ENCODE data around the gene MUC7. TPM values are rescaled to one million over a fixed set of nuclear protein-coding genes. Genes with fewer than 3 reads are reported as not detected.
A peak's percentile ranks its signal among the peaks of the same experiment; 100 is the strongest.

MUC7 gene
- total and polyA plus RNA-seq, 2 donors (not counting 1 experiment from before 2014, with no cell fraction given): not detected

GRCh38 chr4:70504733-70505132, 32.7 kb downstream of the MUC7 start:
- H2AFZ ChIP-seq (ENCODE audit: insufficient read depth, low read depth, low read length, poor library complexity, severe bottlenecking): no peak overlapping the region
- WGBS (ENCODE audit: insufficient coverage): no CpG with 5 or more reads among the region's 4 CpGs
- ATAC-seq (ENCODE audit: low read depth) (no peak), DNase-seq (no peak)
- no peak overlapping the region for H3K27ac ChIP-seq (ENCODE audit: low read length in 2 of 2)
- Mint-ChIP-seq H3K9me3 (ENCODE audit: insufficient read depth) (no peaks in the 10 kb centered on the region), H3K27me3 (no peaks in the 10 kb centered on the region), H3K4me1 (no peaks in the 10 kb centered on the region), H3K4me3 (no peak overlapping the region), H3K27ac (no peak overlapping the region)
- H3K4me1 ChIP-seq (ENCODE audit: control insufficient read depth in 2 of 2, insufficient read depth in 2 of 2, low read length in 2 of 2): no peaks in the 10 kb centered on the region
- H4K20me1 ChIP-seq (ENCODE audit: control insufficient read depth, insufficient read depth, low read length, poor library complexity, severe bottlenecking): no peaks in the 10 kb centered on the region
- H3K9me3 ChIP-seq (ENCODE audit: control extremely low read depth in 1 of 3, control insufficient read depth in 2 of 3, insufficient read depth in 1 of 3, low read length in 2 of 3): no peaks in the 10 kb centered on the region
- no peaks in the 10 kb centered on the region for H3K27me3 ChIP-seq (replicated peaks in 1 of 4; ENCODE audit: control extremely low read depth in 1 of 4, control insufficient read depth in 3 of 4, insufficient read depth in 4 of 4, low read length in 3 of 4)
- intact Hi-C loops (cut with micrococcal nuclease): loop anchor here (10.0 kb wide), 1 partner anchor 820 kb away; no protein-coding TSS in a partner anchor
- CTCF ChIA-PET: interaction anchor here (0.6 to 0.7 kb wide), 3 partner anchors 53 to 388 kb away, joined by 3 to 4 read pairs (median 3); no protein-coding TSS in a partner anchor
- H3K36me3 ChIP-seq (replicated peaks in 1 of 2; ENCODE audit: control extremely low read depth in 1 of 2, control insufficient read depth in 1 of 2, extremely low read depth in 1 of 2, insufficient read depth in 2 of 2, low read length in 1 of 2): no peaks in the 10 kb centered on the region
- H3K9ac ChIP-seq (ENCODE audit: low read length): no peak overlapping the region
- POLR2A ChIA-PET: no interaction called here
- TF ChIP-seq EZH2 (IDR thresholded peaks at IDR 0.05; ENCODE audit: borderline replicate concordance, insufficient read depth, low read depth, low read length, poor library complexity, severe bottlenecking) (no peak), CTCF (IDR thresholded peaks at IDR 0.05) (no peak)
- H3K79me2 ChIP-seq (ENCODE audit: control insufficient read depth, insufficient read depth, low read length): no peaks in the 10 kb centered on the region
- no peak overlapping the region for H3K4me3 ChIP-seq (ENCODE audit: control extremely low read depth in 1 of 5, extremely low read depth in 1 of 5, insufficient read depth in 1 of 5, low read depth in 2 of 5, low read length in 4 of 5)
- no peak overlapping the region for H3K4me2 ChIP-seq (replicated peaks; ENCODE audit: low read depth, low read length, poor library complexity, severe bottlenecking)

DNA sequence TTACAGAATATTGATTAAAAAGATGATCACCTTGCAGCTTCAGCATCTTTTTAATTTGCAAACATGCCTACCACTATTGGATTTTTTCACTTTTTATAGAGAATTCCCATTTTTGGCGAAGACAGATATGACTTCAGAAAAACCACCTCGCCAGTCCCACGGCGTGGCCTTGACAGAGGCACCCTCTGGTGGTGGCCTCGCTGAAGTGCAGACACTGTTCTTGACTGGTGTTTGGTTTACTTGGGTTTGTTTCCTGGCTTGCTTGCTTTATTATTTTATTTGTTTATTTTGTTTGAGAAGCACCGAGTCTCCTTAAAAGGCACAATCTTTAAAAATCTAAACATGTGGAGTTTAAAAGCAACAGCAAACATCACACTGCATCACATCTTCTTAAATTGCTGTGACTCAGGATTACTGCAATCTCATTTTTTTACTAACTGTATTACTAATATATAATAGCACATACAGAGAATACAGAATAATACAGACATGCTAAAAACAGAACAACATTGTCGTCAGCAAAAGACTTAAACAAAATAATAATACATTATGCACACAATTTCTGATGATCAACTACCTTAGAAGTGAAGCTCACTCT, 33.3 kb downstream of the MUC7 start:
- Histone ChIP-seq H4K20me1 (ENCODE audit: control insufficient read depth, insufficient read depth, low read length, poor library complexity, severe bottlenecking) (no peaks in the 10 kb centered on the region), H3K9me3 (ENCODE audit: control extremely low read depth in 1 of 3, control insufficient read depth in 2 of 3, insufficient read depth in 1 of 3, low read length in 2 of 3) (no peaks in the 10 kb centered on the region), H2AFZ (ENCODE audit: insufficient read depth, low read depth, low read length, poor library complexity, severe bottlenecking) (no peak overlapping the region), H3K27ac (ENCODE audit: low read length in 2 of 2) (no peak overlapping the region), H3K36me3 (replicated peaks in 1 of 2; ENCODE audit: control extremely low read depth in 1 of 2, control insufficient read depth in 1 of 2, extremely low read depth in 1 of 2, insufficient read depth in 2 of 2, low read length in 1 of 2) (no peaks in the 10 kb centered on the region), H3K4me1 (ENCODE audit: control insufficient read depth in 2 of 2, insufficient read depth in 2 of 2, low read length in 2 of 2) (no peaks in the 10 kb centered on the region), H3K79me2 (ENCODE audit: control insufficient read depth, insufficient read depth, low read length) (no peaks in the 10 kb centered on the region), H3K9ac (ENCODE audit: low read length) (no peak overlapping the region), H3K4me2 (replicated peaks; ENCODE audit: low read depth, low read length, poor library complexity, severe bottlenecking) (no peak overlapping the region), H3K27me3 (replicated peaks in 1 of 4; ENCODE audit: control extremely low read depth in 1 of 4, control insufficient read depth in 3 of 4, insufficient read depth in 4 of 4, low read length in 3 of 4) (no peaks in the 10 kb centered on the region), H3K4me3 (ENCODE audit: control extremely low read depth in 1 of 5, extremely low read depth in 1 of 5, insufficient read depth in 1 of 5, low read depth in 2 of 5, low read length in 4 of 5) (no peak overlapping the region)
- no peak for TF ChIP-seq EZH2 (IDR thresholded peaks at IDR 0.05; ENCODE audit: borderline replicate concordance, insufficient read depth, low read depth, low read length, poor library complexity, severe bottlenecking)
- TF ChIP-seq CTCF (IDR thresholded peaks at IDR 0.05): peak; percentile 95
- Mint-ChIP-seq H3K4me3 (no peak overlapping the region), H3K9me3 (ENCODE audit: insufficient read depth) (no peaks in the 10 kb centered on the region), H3K27me3 (no peaks in the 10 kb centered on the region), H3K27ac (no peak overlapping the region), H3K4me1 (no peaks in the 10 kb centered on the region)
- ATAC-seq (ENCODE audit: low read depth) (peak; percentile 56), DNase-seq (peak; percentile 39)
- 8% methylated on average over 5 of the region's 7 CpGs for WGBS (ENCODE audit: insufficient coverage)
- ChIA-PET CTCF (interaction anchor here (0.6 kb wide), 1 partner anchor 53 kb away, joined by 3 read pairs; no protein-coding TSS in a partner anchor), POLR2A (no interaction called here)
- intact Hi-C loops (cut with micrococcal nuclease): loop anchor here (10.0 kb wide), 1 partner anchor 820 kb away; no protein-coding TSS in a partner anchor
